Activated T-cell treated with anti-CD3 and anti-CD28 coated beads, Interleukin-2, amount 50 U/mL, for 1 hour (primary cell): Measurements from ENCODE around the gene OLIG1.

ENCODE experiments used
- DNase-seq: peaks from one replicate; pipeline ENCODE4 v3.0.0-alpha.2; 2020

Gene OLIG1

DNA sequence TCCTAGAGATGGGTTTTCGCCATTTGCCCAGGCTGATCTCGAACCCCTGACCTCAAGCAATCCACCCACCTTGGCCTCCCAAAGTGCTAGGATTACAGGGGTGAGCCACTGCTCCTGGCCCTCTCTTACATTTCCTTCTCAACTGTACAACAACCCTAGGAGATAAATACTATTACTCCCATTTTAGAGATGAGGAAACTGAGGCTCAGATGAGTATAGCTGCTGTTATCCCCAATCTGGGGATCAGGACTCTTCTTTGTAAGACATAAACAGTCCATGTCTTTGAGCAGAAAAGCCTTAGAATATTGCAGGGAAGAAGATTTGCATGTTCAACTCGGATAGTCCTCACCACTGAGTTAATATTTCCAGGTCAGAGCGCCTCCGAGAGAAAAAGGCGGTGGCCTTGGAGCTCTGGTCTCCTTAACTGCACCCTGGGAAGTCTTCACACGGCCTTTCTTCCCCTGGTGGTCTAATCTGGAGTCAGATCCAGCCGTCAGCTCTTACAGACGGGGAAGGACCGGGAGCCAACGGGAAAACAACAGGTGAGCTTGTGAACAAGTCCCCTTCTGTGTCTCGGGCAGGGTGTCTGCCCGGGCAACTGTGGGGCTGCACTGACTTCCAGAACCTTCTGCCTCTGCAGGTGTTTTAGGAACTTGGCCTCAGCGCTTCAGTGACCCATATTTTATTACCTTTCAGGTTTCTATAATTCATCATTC is 5.9 kb upstream of the OLIG1 start:
- DNase-seq, result no peak

DNA sequence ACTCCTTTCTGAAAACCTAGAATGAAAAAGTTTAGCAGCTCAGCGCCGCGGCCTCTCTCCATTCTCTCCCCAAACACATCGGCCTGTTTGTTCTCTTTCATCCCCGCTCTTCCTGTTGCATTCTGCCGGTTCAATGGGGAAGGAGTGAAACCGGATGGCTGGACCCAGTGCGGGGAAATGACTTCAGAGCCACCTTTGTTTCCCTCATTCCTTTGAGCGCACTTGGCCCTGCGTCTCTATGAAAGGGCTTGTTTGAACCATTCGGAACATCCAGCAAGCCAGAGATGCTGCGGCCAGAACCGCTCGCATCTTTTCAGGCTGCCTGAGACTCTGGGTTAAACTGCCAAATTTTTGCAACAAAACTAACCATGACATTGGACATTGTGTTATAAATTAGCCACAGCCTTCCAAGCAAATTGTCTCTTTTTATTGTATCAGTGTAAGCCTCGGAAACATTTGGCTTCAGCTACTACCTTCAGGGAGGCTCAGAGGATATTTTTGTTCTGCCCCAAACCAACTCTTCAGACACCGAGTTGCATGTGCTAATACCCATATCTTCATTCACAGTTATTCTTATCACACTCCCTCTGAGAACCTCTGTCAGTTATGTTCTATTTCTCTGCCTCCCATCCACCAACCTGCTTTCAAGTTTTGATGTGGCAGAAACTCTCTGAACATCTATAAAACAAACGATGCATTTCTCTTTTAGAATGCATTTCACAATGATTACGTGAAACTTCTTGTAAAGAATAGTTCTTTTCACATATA is 5.1 kb upstream of the OLIG1 start:
- no peak for DNase-seq

DNA sequence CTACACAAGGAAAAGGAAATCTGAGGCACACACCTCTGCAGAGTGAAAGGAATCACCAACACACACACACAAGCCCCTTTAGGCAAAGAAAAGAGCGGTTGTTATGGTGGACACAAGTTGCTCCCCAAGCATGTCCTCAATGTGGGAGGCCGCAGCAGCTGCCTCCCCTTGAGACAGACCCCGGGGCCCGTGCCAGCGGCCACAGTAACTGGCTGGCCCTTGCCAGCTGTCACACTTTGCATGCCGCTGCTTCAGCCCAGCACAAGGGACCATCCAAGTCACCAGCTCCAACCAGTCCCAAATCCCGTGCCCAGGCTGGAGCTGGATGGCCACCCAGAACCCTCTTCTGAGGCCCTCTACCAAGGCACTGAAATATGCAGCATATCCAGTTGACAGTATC is 2.9 kb upstream of the OLIG1 start:
- no peak for DNase-seq

DNA sequence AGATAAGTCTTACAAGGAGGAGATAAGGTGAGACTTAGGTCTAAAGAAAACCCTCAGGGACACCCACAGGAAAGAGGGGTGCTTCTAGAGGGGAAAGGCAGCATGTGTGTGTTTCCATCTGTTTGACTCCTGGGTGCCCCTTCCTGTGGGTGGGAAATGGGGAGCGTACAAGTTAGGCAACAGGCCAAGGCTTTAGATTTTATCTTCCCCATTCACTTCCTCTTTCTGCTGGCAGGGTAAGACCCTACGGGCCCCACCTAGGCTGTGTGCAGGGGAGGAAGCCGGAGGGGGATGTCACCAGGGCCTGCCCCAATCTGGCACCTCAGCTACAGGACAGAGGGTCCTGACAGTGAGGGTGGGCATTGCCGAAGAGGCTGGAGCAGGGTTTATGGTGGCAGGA is 2.5 kb upstream of the OLIG1 start:
- DNase-seq, result no peak

DNA sequence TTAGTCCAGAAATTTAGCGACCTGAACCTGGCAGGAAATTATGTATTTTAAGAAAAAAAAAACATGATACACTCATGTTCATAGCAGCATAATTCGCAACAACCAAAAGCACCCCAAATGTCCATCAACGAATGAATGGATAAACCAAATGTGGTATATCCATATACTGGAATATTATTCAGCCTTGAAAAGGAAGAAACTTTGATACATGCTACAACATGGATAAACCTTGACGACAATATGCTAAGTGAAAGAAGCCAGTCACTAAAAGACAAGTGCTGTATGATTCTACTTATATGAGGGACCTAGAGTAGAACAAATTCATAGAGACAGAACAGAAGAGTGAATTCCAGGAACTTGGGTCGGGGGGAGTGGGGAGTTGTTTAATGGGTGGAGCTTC is 698 bp upstream of the OLIG1 start:
- DNase-seq, result no peak

DNA sequence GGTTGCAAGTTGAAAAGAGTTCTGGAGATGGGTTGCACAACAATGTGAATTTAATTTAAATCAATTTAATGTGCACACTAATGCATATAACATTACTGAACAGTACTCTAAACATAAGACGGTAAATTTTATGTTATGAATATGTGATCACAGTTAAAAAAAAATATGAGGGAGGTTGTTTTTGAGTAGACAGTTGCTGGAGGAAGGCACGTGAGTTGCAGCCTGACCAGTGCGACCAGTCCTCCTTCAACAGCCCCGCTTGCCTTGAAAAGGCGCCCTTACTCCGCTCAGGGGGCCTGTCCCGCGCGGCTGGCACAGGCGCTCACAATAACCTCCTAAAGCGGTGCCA is 322 bp upstream of the OLIG1 start:
- DNase-seq, result no peak

DNA sequence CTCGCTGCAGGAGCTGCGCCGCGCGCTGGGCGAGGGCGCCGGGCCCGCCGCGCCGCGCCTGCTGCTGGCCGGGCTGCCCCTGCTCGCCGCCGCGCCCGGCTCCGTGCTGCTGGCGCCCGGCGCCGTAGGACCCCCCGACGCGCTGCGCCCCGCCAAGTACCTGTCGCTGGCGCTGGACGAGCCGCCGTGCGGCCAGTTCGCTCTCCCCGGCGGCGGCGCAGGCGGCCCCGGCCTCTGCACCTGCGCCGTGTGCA is 730 bp downstream of the OLIG1 start:
- no peak for DNase-seq

DNA sequence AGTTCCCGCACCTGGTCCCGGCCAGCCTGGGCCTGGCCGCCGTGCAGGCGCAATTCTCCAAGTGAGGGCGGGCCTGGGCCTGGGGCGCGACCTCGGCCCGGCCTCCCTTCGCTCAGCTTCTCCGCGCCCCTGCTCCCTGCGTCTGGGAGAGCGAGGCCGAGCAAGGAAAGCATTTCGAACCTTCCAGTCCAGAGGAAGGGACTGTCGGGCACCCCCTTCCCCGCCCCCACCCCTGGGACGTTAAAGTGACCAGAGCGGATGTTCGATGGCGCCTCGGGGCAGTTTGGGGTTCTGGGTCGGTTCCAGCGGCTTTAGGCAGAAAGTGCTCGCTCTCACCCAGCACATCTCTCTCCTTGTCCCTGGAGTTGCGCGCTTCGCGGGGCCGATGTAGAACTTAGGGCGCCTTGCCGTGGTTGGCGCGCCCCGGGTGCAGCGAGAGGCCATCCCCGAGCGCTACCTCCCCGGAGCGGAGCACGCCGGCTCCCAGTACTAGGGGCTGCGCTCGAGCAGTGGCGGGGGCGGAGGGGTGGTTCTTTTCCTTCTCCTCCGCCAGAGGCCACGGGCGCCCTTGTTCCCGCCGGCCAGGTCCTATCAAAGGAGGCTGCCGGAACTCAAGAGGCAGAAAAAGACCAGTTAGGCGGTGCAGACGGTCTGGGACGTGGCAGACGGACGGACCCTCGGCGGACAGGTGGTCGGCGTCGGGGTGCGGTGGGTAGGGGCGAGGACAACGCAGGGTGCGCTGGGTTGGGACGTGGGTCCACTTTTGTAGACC is 1.2 kb downstream of the OLIG1 start:
- DNase-seq, result peak; percentile 29

DNA sequence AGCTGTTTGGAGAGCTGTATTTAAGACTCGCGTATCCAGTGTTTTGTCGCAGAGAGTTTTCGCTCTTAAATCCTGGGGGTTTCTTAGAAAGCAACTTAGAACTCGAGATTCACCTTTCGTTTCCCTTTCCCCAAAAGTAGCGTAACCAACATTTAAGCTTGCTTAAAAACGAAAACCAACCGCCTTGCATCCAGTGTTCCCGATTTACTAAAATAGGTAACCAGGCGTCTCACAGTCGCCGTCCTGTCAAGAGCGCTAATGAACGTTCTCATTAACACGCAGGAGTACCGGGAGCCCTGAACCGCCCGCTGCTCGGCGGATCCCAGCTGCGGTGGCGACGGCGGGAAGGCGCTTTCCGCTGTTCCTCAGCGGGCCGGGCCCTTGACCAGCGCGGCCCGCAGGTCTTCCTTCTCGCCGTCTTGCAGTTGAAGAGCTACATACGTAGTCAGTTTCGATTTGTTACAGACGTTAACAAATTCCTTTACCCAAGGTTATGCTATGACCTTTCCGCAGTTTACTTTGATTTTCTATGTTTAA is 1.9 kb downstream of the OLIG1 start:
- DNase-seq, result no peak

DNA sequence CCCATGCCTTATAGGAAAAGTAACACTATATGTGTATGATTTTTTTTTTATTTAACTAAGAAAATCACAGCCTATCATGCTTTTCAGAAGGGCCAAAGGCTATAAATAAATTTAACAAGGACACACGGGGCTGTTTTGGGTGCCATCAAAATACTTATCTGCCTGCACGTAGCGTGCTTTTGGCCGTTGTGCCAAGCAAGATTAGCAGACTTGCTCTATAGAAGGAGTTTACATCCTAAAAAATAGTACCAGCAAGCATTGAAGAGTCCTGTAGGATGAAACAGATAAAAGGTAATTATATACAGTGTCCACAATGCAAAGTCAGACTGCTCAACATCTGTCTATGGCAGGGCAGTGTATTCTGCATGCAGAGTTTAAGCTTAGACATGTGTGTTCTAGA is 3.7 kb downstream of the OLIG1 start:
- no peak for DNase-seq

DNA sequence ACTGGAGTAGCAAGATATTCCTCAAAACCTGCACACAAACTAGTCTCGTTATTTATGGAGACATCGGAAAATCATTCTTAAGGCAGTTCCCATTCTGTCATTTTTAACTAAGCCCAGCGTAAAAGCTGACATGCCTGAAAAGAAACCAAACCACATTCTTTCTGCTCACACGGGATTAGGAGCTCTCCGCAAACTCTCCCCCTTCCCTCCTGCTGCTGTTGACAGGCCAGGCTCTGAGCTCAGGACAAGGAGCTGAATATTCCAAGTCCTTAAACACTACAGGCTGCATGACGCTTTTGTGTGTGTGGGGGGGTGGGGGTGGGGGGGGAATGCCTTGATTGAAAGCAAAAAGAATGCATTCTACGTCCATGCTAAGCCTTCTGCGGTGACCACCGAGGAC is 5.2 kb downstream of the OLIG1 start:
- no peak for DNase-seq

DNA sequence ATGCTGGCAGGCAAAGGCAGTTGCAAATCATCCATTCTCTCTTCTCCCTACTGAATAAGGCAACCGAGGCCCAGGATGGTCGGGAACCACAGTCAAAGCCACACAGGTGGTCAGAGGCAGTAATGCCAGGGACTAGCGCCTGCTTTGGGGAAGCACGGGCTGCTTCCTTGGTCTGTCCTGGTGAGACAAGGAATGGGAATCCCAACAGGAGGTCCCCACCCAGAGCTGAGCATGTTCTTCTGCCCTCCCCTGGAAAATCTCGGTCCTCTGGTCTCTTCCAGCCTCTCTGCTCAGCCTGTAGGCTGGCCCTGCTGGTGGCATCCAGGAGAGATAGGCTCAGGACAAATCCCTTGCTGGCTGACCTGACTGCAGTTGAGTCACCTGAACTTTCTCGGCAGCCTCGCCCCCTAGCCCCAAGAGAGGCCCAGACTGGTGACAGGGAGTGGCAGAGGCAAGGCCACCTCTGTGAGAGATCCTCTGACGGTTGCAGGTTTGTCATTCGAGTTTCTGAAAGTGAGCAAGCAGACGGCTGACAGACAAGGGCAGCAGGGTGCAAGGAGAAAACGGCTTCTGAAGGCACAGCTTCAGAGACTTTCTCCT is 5.8 kb downstream of the OLIG1 start:
- DNase-seq, result no peak

DNA sequence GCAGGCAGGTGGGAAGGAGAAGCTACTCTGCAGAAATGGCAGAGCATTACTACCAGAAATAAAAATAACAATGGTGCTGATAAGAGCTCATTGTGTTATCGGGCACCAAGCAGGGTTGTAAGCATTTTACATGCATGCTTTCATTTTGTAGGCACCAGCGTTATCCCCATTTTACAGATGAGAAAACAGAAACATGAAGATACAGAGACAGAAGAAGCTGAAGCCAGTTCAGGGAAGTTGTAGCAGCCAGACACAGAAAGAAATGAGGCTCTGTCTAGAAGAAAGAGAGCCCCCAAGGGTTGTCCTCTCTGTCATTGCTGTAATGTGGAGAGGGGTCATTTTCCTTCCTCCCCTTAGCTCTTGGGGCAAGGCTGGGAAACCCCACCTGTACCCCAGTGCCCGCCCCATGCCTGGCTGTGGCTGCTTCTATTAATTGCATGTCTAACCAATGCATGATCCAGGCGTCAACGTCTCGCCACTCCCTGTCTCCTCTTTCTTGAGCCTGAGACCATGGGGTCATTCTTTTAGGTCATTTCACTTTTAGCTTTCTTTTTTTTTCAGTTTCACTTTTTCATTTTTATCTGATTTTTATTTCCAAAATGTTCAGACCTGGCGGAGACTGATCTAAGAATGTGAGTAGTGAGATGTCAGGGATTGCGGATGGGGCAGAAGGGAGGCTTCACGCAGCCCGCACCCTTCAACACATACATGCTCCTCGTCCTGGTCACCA is 6.8 kb downstream of the OLIG1 start:
- DNase-seq, result no peak

DNA sequence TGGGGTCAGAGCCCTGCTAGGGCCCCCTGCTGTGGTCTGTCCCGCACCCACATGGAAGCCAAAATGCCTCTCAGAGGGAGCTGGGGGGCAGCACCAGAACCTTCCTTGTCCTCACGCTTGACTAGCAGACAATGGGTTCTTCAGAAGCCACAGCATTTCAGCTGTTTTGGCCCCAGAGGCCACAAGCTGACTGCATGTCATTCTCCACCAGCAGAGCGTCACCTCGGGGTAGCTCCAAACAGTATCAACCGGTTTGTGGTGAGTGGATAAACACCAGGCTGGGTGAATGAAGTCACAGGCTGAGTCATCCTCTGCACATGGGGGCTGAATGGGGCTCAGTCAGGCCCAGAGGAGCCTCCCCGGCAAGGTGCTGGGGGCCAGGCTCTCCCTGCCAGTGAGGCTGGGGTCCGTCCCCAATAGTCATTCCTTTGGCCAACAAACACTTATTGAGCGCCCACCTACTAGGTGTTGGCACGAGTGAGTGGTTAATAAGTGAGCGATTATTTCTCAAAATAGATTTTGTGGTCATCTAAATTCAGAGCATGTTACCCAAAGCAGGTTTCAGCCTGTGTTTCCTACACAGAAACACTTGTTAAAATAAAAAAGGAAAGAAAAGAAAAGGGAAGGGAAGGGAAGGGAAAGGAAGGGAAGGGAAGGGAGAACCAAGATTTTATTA is 9.1 kb downstream of the OLIG1 start:
- no peak for DNase-seq

DNA sequence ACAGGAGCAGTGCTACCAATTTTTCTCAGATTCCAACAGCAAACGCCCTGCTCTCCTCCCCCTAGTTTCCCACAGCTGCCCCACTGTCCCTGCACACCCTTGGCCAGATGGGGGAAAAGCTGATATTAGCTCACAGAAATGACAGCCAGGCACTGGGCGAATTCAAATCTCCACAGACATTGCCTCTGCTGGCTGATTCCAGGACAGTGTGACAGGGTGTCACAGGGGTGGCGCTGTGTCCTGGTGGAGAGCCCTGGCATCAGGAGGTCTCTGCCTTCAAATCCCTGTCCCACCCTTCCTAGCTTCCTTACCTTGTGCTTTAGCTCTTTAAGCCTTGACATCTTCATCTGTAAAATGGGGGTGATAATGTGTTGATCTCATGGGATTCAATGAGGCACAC is 10.4 kb downstream of the OLIG1 start:
- no peak for DNase-seq

DNA sequence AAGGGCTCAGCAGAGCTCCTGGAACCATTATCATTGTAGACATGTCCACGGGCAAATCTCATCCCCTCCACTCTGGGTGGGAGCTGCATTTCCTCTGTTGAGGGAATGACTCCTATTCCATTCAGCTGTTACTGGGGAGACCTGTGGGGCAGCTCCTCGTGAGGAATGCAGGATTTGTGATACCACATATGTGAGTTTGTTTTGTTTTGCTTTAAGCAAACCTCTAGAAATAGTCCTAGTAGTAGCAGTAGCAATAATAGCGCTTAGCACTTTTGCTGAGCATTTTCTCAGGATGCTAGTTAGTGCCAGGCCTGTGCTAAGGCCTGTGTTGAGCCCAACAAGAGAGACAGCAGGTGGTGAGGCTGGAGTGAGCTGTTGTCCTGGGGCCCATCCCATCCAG is 10.8 kb downstream of the OLIG1 start:
- no peak for DNase-seq

DNA sequence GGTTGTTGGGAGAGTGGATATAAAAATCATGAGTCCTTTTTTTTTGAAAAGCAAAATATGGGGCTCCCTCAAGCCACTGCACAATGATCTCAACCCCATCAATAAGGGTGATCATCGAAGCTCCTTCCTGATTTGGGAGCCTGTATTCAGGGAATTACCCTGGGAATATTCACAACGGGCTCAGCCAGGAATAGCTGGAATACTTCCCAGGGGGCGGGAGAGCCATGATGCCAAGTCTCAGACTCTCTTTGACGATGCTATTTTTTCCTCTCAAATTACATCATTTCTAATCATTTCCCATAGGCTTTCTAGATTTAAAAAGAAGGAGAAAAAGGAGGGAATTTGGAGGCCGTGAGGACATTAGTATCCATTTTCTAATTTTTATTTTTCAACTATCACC is 18.4 kb downstream of the OLIG1 start:
- DNase-seq, result no peak

DNA sequence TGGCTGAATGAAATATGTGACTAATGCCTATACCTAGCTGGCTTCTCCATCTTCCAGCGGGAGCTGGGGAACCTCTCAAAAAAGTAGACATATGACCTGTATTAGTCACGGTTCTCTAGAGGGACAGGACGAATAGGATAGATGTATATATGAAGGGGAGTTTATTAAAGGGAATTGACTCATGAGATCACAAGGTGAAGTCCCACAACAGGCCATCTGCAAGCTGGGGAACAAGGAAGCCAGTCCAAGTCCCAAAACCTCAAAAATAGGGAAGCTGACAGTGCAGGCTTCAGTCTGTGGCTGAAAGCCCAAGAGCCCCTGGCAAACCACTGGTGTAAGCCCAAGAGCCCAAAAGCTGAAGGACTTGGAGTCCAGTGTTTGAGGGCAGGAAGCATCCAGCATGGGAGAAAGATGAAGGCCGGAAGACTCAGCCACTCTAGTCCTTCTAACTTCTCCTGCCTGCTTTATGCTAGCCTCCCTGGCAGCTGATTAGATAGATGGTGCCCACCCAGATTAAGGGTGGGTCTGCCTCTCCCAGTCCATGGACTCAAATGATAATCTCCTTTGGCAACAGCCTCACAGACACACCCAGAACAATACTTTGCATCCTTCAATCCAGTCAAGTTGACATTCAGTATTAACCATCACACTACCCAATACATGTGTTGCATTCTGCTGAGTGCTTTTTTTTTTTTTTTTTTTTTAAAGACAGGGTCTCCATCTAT is 19.6 kb downstream of the OLIG1 start:
- no peak for DNase-seq

DNA sequence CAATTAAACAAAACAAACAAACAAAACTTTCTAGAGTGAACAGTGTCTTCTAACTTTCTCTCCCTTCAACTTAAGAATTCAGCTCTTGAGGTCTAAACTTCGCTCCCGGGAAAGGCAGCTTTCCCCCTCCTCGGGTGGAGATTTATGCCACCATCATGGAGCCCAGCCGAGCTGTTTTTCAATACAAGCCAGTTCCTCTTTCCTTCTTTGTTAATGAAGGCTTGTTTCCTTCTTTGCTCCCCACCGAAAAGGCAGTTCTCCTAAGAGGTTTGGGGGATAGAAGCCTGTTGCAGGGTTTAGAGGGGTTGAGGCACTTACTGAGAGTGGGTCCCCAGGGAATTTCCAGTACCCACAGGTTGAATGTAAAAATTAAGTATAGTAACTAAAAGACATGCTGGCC is 26.5 kb downstream of the OLIG1 start:
- no peak for DNase-seq

DNA sequence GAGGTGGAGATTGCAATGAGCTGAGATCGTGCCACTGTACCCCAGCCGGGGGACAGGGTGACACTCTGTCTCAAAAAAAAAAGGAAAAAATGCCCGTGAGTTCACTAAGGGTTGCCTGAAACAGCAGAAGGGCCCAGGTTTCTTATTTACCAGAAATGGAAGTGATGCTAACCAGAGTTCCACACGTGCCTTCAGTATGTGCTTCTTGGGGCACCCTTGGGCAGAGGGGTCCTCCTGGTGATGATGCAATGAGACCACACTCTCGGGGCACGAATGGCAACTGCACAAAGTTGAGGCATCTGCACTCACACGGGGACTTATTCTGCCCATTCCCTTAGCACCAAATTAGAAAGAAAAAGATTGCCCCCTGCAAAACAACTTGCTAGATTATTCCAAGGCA is 29.2 kb downstream of the OLIG1 start:
- DNase-seq, result no peak

DNA sequence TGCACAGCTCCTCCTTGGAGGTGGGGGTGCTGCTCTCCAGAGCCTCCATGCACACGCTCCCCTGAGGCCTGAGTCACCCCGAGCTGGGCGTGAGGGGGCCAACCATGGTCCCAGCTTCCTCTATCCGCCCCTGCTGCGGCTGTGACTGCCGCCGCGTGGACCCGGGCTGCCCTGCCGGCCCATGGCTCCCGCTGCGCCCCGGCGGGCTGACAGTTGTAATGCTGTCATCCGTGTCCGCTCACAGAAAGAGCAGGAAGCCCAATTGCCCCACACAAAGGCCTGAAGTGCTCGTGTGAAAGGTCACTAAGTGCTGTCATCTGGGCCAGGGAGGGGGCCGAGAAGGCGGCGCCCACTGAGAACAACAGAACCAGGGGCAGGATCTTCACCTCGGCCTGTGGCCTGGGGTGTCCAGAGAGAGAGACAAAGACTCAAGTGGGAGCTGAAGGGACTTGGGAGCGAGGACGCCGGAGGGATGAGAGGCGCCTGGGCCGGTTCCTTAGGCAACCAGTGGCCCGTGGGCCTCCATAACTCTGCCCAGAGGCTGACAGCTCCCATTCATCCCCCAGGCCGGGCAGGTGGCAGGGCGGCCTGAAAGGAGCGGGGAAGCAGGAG is 31.5 kb downstream of the OLIG1 start:
- DNase-seq, result no peak
